ENCODE data around the gene TMEM50A. TPM values are rescaled to one million over a fixed set of nuclear protein-coding genes. Genes with fewer than 3 reads are reported as not detected.
"Not testable (repeated sequence)": the region's sequence is repeated elsewhere in the genome, so short reads cannot be mapped to it uniquely, and the experiment has no call there.

Gene TMEM50A
- total and polyA plus RNA-seq, 3 experiments from 2014 or later: 110 to 217 (median 117) TPM

DNA sequence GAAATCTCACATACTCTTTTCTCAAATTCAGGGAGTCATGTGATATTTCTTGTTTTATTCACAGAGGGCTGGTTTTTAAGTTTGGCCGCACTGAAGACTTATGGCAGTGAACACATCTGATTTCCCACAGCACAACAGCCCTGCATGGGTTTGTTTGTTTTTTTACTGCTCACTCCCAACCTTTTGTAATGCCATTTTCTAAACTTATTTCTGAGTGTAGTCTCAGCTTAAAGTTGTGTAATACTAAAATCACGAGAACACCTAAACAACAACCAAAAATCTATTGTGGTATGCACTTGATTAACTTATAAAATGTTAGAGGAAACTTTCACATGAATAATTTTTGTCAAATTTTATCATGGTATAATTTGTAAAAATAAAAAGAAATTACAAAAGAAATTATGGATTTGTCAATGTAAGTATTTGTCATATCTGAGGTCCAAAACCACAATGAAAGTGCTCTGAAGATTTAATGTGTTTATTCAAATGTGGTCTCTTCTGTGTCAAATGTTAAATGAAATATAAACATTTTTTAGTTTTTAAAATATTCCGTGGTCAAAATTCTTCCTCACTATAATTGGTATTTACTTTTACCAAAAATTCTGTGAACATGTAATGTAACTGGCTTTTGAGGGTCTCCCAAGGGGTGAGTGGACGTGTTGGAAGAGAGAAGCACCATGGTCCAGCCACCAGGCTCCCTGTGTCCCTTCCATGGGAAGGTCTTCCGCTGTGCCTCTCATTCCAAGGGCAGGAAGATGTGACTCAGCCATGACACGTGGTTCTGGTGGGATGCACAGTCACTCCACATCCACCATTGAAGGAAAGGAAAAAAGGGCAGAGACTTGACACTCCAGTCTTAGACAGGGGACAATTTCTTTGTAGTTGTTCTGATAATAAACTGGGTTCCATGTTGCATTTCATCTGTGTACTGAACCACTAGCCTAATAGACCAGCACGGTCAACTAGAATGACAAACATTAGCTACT, 22.8 kb downstream of the TMEM50A start:
- no peak overlapping the region for H3K4me3 ChIP-seq (ENCODE audit: low read length)
- peaks cover 16% of the 10 kb centered on the region for H3K4me1 ChIP-seq (ENCODE audit: insufficient read depth, low read length)
- Mint-ChIP-seq H3K9me3 (no peaks in the 10 kb centered on the region), H3K4me3 (no peak overlapping the region), H3K36me3 (peaks cover 4 to 54% (median 14%) of the 10 kb centered on the region in 3 donors), H3K4me1 (peaks cover 15 to 27% (median 25%) of the 10 kb centered on the region in 3 donors), H3K27me3 (no peaks in the 10 kb centered on the region), H3K27ac (peak overlapping the region; percentile 6 to 89 (median 74))
- DNase-seq: no peak
- peaks cover 23% of the 10 kb centered on the region for H3K36me3 ChIP-seq (ENCODE audit: insufficient read depth, low read length)
- H3K9me3 ChIP-seq (ENCODE audit: low read length): no peaks in the 10 kb centered on the region
- CTCF ChIA-PET: no interaction called here
- no peak overlapping the region for H3K27ac ChIP-seq (ENCODE audit: low read depth, low read length)
- POLR2A ChIA-PET: no interaction called here
- H3K27me3 ChIP-seq (ENCODE audit: insufficient read depth, low read length, poor library complexity, severe bottlenecking): no peaks in the 10 kb centered on the region

DNA sequence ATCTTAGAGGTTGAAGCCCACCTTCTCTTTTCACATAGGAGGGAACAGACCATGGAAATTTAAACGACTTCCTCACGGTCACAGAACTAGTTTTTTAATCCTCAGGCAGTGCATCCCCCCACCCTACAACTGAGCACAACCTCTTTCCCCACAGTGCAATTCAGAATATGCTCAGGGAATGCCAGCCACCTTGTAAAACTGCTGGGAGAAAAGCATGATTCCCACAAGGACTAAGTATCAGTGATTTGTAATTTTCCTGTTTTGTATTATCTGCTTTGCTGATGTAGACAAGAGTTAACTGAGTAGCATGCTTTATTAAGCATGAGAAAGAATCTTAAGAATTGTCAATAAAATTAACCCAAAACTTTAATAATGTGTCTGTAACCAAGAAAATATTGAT, 23.8 kb downstream of the TMEM50A start:
- Mint-ChIP-seq H3K27me3 (no peaks in the 10 kb centered on the region), H3K9me3 (no peaks in the 10 kb centered on the region), H3K36me3 (peaks cover 4 to 44% (median 8%) of the 10 kb centered on the region in 3 donors), H3K27ac (peak overlapping the region; percentile 40 to 90 (median 80)), H3K4me3 (peak overlapping the region in 1 of 7 donors; percentile 32), H3K4me1 (peaks cover 9 to 18% (median 17%) of the 10 kb centered on the region in 3 donors)
- H3K36me3 ChIP-seq (ENCODE audit: insufficient read depth, low read length): peaks cover 22% of the 10 kb centered on the region
- no peak overlapping the region for H3K4me3 ChIP-seq (ENCODE audit: low read length)
- H3K27ac ChIP-seq (ENCODE audit: low read depth, low read length): no peak overlapping the region
- POLR2A ChIA-PET: no interaction called here
- H3K4me1 ChIP-seq (ENCODE audit: insufficient read depth, low read length): peaks cover 5% of the 10 kb centered on the region
- no peaks in the 10 kb centered on the region for H3K9me3 ChIP-seq (ENCODE audit: low read length)
- DNase-seq: no peak
- CTCF ChIA-PET: no interaction called here
- H3K27me3 ChIP-seq (ENCODE audit: insufficient read depth, low read length, poor library complexity, severe bottlenecking): no peaks in the 10 kb centered on the region

DNA sequence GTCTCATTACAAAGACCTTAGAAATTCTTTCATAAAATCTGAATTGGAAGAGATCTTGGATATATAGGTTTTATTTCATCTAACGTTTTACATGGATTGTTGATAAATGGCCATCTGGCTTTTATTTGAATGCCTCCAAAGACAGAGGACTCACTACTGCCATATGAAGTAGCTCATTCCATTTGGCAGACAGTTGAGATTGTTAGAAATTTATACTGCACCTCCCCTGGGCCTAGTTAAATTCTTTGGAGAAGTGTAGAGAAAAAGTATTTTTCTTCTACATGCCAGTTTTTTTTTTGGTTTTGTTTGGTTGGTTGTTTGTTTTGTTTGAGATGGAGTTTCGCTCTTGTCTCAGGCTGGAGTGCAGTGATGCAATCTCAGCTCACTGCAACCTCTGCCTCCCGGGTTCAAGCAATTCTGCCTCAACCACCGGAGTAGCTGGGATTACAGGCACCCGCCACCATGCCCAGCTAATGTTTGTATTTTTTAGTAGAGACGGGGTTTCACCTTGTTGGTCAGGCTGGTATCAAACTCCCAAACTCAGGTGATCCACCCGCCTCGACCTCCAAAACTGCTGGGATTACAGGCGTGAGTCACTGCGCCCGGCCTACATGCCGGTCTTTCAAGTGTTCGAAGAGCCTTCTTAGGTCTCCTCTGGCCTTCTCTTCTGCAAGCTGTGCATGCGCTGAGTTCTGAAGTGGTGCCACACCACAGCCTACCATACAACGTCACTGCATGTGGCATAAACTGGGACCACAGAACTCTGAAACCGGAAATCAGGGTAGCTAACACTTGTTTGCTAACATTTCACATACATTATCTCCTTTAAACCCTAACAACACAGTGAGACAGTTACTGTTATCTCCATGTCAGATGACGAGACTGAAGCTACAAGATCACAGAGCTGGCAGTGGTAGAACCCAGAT, 24.8 kb downstream of the TMEM50A start:
- H3K27me3 ChIP-seq (ENCODE audit: insufficient read depth, low read length, poor library complexity, severe bottlenecking); H3K4me3 Mint-ChIP-seq; H3K27me3 Mint-ChIP-seq; POLR2A ChIA-PET; H3K9me3 ChIP-seq (ENCODE audit: low read length); DNase-seq; CTCF ChIA-PET; H3K9me3 Mint-ChIP-seq; H3K27ac ChIP-seq (ENCODE audit: low read depth, low read length); H3K4me3 ChIP-seq (ENCODE audit: low read length); H3K4me1 ChIP-seq (ENCODE audit: insufficient read depth, low read length): not testable (repeated sequence)
- peak overlapping the region in 2 of 8 donors; percentile 81 to 90 for H3K27ac Mint-ChIP-seq
- H3K36me3 Mint-ChIP-seq: peaks cover 4 to 39% (median 6%) of the 10 kb centered on the region in 3 donors
- peaks cover 6 to 14% (median 10%) of the 10 kb centered on the region in 3 donors for H3K4me1 Mint-ChIP-seq
- peaks cover 20% of the 10 kb centered on the region for H3K36me3 ChIP-seq (ENCODE audit: insufficient read depth, low read length)

DNA sequence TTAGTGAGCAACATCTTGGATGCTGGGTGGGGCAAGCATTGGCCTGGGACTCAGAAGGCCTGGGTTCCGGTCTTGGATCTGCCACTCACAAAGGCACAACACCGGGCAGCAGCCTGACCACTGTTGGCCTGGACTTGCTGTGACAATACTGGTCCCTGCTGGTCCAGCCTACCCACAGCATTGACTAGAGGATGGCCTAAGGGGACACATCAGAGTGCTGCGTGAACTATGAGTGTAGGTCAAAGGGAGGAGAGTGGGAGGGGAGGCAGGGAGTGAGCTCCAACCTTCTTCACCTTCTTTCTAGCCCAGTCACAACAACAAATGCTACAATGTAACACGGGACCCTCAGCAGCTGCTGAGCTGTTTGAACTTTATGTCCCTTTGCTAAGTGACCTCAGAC, 31.1 kb downstream of the TMEM50A start:
- Histone ChIP-seq H3K27me3 (ENCODE audit: insufficient read depth, low read length, poor library complexity, severe bottlenecking) (no peaks in the 10 kb centered on the region), H3K36me3 (ENCODE audit: insufficient read depth, low read length) (no peaks in the 10 kb centered on the region), H3K9me3 (ENCODE audit: low read length) (no peaks in the 10 kb centered on the region), H3K27ac (ENCODE audit: low read depth, low read length) (no peak overlapping the region), H3K4me3 (ENCODE audit: low read length) (no peak overlapping the region), H3K4me1 (ENCODE audit: insufficient read depth, low read length) (no peaks in the 10 kb centered on the region)
- H3K36me3 Mint-ChIP-seq: peaks cover 0 to 1% (median 0%) of the 10 kb centered on the region in 3 donors
- no peak overlapping the region for H3K4me3 Mint-ChIP-seq
- H3K9me3 Mint-ChIP-seq: no peaks in the 10 kb centered on the region
- POLR2A ChIA-PET: no interaction called here
- CTCF ChIA-PET: no interaction called here
- no peaks in the 10 kb centered on the region for H3K27me3 Mint-ChIP-seq
- no peak overlapping the region for H3K27ac Mint-ChIP-seq
- no peak for DNase-seq
- no peaks in the 10 kb centered on the region for H3K4me1 Mint-ChIP-seq

GRCh38 chr1:25369691-25370271, 31.6 kb downstream of the TMEM50A start:
- DNase-seq: not testable (repeated sequence)

DNA sequence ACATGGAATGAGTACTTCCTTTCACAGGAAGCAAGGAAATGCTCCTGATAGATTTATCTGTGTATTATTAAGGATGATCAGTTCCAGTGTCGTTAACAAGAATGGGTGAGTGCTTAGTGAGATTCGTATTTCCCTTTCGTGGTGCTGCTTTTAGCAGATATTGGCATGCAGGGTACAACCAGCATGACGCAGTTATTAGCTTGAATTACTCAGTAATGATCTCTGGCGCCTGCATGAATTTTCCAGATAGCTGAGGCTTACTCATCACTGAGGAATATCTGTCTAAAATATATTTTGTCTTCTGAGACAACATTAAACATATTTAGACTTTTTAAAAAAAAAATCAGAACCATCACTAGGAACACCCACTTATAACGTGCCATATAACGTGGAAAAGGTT, 33.6 kb downstream of the TMEM50A start:
- H3K36me3 Mint-ChIP-seq; H3K27me3 Mint-ChIP-seq; H3K9me3 ChIP-seq (ENCODE audit: low read length); H3K27ac Mint-ChIP-seq; H3K4me3 ChIP-seq (ENCODE audit: low read length); H3K4me1 Mint-ChIP-seq; H3K36me3 ChIP-seq (ENCODE audit: insufficient read depth, low read length); DNase-seq; H3K4me1 ChIP-seq (ENCODE audit: insufficient read depth, low read length); H3K9me3 Mint-ChIP-seq; CTCF ChIA-PET; H3K27me3 ChIP-seq (ENCODE audit: insufficient read depth, low read length, poor library complexity, severe bottlenecking); POLR2A ChIA-PET; H3K27ac ChIP-seq (ENCODE audit: low read depth, low read length); H3K4me3 Mint-ChIP-seq: not testable (repeated sequence)

More at GRCh38 chr1:25369691-25370271, 31.6 kb downstream of the TMEM50A start:
- H3K27me3 ChIP-seq (ENCODE audit: insufficient read depth, low read length, poor library complexity, severe bottlenecking); CTCF ChIA-PET; H3K27me3 Mint-ChIP-seq; H3K9me3 ChIP-seq (ENCODE audit: low read length); H3K4me1 Mint-ChIP-seq; H3K36me3 Mint-ChIP-seq; H3K27ac ChIP-seq (ENCODE audit: low read depth, low read length); H3K4me3 ChIP-seq (ENCODE audit: low read length); H3K4me1 ChIP-seq (ENCODE audit: insufficient read depth, low read length); H3K4me3 Mint-ChIP-seq; H3K27ac Mint-ChIP-seq; H3K9me3 Mint-ChIP-seq; H3K36me3 ChIP-seq (ENCODE audit: insufficient read depth, low read length): not testable (repeated sequence)
- POLR2A ChIA-PET: interaction anchor here (0.6 kb wide), 1 partner anchor 20 kb away, joined by 3 read pairs; no protein-coding TSS in a partner anchor

DNA sequence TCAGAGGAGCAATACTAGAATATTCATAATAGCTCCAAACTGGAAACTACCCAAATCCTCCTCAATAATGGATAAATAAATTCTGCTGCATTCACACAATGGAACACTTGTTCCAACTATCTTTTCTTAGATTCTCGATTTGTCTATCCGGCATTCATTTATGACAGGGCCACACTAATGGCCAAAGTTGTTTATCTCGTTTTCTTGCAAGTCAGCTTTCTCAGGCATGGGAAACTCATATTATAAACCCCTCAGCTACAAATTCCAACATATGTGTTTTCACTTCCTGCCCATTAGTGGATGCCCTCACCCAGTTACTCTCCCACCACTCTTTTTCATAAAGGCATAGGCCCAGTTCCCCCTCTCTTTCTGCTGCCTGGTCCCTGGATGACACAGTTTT, 40.2 kb downstream of the TMEM50A start:
- H3K27me3 ChIP-seq (ENCODE audit: insufficient read depth, low read length, poor library complexity, severe bottlenecking); H3K36me3 Mint-ChIP-seq; POLR2A ChIA-PET; H3K27ac Mint-ChIP-seq; H3K4me3 Mint-ChIP-seq; H3K9me3 Mint-ChIP-seq; H3K27me3 Mint-ChIP-seq; H3K36me3 ChIP-seq (ENCODE audit: insufficient read depth, low read length); H3K9me3 ChIP-seq (ENCODE audit: low read length); H3K4me1 ChIP-seq (ENCODE audit: insufficient read depth, low read length); H3K4me3 ChIP-seq (ENCODE audit: low read length); CTCF ChIA-PET; H3K4me1 Mint-ChIP-seq; DNase-seq; H3K27ac ChIP-seq (ENCODE audit: low read depth, low read length): not testable (repeated sequence)

GRCh38 chr1:25382543-25382942, 44.4 kb downstream of the TMEM50A start:
- H3K4me3 Mint-ChIP-seq; H3K4me1 Mint-ChIP-seq; CTCF ChIA-PET; H3K9me3 ChIP-seq (ENCODE audit: low read length); H3K27ac ChIP-seq (ENCODE audit: low read depth, low read length); H3K9me3 Mint-ChIP-seq; H3K36me3 ChIP-seq (ENCODE audit: insufficient read depth, low read length); H3K4me3 ChIP-seq (ENCODE audit: low read length); H3K4me1 ChIP-seq (ENCODE audit: insufficient read depth, low read length); H3K27me3 Mint-ChIP-seq; H3K27me3 ChIP-seq (ENCODE audit: insufficient read depth, low read length, poor library complexity, severe bottlenecking); H3K27ac Mint-ChIP-seq; DNase-seq; POLR2A ChIA-PET; H3K36me3 Mint-ChIP-seq: not testable (repeated sequence)

Measured in CD8-positive, alpha-beta memory T cell (primary cell).